Measurements from ENCODE around the gene SPNS2.

Gene SPNS2

DNA sequence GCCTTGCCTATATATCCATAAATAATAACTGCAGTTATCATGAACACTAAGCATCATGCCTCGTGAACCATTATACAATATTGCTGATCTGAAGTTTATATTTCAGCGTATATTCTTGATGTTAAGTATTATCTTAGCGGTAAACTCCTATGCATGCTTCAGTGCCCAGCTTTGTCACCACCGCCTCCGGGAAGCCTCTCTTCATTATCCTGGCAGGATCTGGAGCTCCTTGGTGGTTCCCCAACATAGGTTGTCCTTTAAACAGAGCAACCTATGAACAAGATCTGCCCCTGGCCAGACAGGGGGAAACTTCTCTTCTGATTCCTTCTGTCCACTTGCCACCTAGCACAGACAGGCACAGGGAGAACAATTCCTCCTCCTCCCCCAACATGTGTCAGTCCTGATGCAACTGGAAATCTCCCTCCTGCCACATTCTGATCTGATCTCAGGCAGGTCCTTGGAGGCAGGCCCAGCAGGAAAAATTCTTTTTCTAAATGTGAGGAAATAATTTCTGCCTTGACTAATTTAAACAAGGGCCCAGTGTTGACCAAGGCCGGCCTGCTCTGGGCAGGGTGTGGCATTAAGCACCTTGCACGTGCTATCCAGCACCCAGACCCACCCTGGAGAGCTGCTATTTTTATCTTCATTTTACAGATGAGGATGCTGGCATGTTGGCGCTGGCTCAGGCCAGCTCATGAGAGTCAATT, 22.4 kb downstream of the SPNS2 start:
- DNase-seq: no peak

DNA sequence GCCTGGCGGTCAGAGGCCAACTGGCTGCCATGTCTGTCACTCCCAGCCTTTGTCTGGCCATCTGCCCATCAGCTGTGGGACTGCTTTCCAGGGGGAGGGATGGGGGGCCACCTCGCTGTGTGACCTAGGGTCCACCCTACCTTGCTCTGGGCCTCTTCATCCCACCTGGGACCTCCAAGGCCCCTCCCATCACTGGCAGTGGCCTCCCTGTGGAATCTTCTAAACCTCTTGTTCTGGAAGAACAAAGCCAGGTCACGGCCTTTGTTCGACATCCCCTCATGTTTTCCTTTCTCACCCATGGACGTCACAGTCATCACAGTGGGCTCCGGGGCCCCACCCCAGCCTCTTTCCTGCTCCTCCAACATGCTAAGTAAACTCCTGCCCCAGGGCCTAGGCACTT, 24.0 kb downstream of the SPNS2 start:
- no peak for DNase-seq

DNA sequence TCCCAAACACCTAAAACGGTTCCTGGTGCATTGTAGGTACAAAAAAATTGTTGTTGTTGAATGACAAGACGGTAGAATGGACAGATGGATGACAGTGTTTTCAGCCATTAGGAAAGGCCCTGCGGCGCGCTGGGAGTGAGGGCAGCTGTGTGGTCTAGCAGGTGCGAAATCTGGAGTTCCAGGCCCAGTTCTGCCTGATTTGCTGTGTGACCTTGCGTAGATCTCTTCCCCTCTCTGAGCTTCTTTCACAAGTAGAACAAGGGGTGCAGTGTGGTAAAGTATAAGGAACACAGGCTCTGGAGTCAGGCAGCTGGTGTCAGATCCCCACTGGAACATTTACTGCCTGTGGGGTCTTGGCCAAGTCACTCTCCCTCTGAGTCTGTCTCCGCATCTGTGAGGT, 25.3 kb downstream of the SPNS2 start:
- no peak for DNase-seq

DNA sequence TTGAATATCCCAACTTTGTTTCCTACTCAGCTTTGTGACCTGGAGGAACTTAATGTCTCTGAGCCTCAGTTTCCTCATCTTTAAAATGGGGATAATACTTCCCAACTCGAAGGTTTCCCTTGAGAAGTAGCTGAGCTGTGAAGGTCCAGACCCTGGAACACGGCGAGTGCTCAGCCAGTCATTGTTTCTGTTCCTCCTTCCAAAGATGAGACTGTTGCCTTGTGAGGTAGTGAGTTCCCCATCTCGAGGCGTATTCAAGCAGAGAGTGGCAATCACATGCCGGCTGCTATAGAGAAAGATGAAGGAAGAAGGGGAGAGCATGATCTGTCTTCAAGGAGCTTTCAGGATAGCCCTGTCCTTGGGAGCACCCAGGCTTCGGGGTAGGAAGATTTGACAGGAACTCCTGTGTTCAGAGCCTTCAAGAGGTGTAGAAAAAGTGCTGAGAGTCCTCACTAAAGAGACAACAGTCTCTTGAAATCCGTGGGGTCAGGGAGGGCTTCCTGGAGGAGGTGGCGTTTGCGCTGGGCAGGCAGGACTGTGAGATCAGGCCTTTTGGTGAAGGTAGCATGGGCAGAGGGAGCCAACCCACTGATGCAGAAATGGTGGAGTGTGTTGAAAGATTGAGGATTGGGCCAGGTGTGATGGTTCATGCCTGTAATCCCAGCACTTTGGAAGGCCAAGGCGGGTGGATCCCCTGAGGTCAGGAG, 27.2 kb downstream of the SPNS2 start:
- DNase-seq: no peak

DNA sequence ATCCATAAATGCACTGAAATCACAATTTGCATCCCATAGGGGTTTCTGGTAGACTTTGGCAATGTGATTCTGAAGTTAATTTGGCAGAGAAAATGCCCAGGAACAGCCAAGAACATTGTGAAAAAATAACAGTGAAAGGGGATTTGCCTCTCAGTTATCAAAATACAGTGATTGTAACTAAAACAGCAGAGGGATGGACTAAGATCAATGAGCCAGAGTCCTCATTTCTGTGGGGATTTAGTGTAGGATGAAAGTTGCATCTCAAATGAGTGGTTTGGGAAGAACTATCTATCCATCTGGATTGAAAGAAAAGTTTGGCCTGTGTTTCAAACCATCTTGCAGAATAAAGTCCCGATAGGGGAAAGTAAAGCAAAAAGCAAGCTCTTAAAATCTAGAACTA, 28.5 kb downstream of the SPNS2 start:
- no peak for DNase-seq

DNA sequence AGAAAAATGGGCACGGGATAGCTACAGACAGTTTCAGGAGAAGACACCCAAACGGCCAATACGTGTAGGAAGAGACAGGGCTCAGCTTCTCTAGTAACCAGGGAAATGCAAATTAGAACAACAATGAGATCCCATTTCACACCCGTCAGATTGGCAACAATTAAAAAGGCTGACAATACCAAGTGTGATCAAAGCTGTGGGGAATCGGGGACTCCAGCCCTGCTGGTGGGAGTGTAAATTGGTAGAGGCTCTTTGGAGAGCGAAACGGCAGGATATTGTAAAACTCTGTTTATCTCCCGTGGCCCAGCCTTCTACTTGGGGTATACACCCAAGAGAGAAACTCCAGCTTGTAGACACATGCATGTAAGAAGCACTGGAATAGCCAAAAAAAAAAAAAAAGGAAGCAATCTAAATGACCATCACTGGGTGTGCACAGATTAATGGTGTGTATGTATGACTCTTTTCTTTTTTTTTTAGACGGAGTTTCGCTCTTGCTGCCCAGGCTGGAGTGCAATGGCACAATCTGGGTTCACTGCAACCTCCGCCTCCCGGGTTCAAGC, 29.0 kb downstream of the SPNS2 start:
- DNase-seq: no peak

DNA sequence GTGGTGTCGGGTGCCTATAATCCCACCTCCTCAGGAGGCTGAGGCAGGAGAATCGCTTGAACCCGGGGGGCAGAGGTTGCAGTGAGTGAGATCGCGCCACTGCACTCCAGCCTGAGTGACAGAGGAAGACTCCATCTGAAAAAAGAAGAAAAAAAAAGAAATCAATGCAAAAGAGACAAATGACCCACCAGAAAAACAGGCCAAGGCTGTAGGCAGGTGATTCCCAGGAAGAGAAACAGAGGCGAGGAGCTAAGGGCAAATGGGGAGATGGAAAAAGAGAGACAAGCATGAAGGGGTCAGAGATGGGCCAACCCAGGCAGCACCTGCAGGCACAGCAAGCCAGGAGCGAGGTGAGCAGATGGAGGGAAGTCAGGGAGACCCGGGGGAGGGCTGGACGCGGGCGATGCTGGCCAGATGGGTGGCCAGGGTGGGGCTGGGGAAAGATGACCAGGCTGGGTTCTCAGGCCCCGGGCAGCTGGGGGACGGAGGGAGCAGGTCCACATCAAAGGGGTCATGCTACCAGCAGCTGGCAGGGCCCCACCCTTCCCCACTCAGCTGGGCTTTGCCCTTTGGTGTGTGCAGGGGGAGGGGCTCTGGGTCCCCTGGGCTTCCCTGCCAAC, 31.0 kb downstream of the SPNS2 start:
- no peak for DNase-seq

DNA sequence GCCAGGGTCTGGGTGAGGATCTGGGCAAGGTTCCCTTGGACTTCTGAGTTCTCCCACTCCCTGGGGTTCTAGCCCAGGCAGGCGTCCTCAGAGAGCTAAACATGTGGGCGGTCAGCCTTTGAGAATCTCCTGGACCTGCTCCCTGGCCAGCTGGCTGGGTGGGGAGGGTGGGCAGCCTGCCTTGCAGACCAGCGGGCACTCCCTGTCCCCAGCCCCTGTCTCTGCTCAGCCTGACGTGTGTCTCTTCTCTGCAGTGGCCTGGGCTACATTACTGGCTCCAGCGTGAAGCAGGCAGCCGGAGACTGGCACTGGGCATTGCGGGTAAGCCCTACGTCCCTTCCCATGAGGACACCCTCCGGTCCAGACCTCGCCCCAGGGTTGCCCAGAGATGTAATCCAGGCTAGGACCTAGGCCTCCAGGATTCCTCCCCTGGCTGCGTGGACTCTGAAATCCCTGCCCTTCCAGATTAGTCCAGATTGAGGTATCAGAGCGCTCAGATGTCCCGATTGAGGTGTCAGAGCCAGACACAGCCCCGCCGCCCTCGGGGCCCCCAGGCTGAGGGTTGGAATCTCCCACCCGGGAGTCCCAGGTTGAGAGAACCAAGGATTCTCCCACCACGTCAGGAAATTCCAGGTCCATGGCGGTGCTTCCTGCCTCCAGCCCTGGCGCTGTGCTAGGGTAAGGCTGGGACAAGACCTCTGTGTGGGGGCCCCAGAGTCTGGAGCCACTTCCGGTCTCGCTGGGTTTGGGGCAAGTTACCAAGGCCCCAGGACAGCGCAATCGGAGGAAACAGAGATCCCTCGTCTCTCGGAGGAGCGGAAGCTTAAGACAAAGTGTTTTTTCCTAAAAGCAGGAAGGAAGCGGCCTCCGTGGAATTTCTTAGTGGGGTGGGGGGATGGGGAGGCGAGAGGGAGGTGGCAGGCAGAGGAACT, 32.4 kb downstream of the SPNS2 start:
- DNase-seq: no peak

DNA sequence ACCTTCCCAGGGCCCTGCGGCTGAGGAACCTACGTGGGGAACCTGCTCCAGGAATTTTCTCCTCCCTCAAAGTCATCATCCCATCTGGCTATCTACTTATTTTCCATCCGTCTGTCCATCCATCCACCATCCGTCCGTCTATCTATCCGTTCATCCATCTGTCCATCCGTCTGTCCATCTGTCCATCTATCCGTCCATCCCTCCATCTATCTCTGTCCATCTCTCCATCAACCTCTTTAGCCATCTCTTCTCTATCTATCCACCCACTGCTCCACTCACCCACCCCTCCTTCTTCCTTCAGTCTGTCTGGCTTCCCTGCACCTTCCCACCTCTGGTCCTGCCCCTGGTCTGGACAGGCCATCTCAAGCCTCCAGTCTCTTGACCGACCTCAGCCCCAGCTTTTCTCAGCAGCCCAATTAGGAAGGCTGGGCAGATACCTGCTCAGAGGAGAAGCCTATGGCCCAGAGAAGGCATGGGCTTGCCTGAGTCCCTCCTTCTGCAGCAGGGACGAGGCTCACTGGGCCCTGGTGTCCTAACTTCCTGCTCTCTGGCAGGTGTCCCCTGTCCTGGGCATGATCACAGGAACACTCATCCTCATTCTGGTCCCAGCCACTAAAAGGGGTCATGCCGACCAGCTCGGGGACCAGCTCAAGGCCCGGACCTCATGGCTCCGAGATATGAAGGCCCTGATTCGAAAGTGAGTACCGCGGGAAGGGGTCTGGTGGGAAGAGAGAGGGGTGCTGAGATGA, 33.5 kb downstream of the SPNS2 start:
- no peak for DNase-seq

DNA sequence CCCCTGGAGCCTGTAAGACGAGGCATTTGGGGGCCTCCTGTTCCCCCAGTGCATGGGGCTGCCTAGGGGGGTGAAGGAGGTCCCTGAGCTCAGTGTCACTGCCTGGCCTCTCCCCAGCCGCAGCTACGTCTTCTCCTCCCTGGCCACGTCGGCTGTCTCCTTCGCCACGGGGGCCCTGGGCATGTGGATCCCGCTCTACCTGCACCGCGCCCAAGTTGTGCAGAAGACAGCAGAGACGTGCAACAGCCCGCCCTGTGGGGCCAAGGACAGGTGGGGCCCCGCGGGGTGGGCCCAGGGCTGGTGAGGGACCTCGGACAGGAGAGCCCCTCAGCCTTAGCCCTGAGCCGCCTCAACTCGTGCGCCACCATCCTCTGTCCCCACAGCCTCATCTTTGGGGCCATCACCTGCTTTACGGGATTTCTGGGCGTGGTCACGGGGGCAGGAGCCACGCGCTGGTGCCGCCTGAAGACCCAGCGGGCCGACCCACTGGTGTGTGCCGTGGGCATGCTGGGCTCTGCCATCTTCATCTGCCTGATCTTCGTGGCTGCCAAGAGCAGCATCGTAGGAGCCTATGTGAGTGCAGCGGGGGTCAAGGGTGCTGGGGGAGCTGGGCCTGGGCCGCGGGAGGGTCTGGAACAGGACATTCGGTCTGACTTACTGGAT, 34.3 kb downstream of the SPNS2 start:
- no peak for DNase-seq

DNA sequence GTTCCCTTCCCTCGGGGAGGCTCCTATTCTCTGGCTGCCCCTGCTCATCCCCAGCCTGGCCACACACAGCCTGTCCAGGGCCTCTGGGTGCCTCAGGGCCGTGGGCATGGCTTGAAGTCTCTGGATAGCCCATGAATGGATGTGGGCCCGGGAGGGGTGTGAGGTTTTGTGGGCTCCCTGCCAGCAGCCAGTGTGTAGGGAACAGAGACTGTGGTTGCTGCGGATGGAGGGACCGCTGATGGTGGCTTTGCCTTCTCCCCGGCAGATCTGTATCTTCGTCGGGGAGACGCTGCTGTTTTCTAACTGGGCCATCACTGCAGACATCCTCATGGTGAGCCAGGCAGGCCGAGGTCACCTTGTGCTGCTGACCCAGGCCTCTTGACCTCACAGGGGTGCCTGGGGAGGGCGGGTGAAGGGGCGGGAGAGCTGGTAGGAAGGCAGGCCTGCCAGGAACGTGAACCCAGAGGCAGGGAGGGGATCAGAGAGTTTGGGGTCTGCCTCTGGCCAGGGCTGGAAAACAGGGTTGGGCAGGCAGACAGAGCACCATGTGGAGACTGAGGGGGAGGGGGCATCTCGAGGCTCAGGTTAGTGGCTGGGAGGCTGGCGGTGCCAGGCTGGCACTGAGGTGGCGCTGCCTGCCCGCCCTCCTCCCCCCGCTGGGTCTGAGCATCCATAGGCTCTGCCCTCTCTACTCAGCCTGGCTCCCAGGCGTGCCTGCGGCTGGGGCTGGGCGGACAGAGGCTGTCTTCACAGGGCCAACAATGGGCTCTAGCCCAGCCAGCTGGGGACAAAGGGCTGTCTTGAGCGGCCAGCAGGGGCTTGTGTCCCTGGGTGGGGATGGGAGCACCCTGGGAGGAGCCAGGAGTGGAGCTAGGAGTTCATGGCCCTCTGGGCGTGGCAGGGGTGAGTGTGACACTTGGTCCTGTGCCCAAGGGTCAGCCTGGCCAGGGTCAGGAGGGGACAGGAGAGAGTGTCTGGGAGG, 35.1 kb downstream of the SPNS2 start:
- peak; percentile 30 for DNase-seq

DNA sequence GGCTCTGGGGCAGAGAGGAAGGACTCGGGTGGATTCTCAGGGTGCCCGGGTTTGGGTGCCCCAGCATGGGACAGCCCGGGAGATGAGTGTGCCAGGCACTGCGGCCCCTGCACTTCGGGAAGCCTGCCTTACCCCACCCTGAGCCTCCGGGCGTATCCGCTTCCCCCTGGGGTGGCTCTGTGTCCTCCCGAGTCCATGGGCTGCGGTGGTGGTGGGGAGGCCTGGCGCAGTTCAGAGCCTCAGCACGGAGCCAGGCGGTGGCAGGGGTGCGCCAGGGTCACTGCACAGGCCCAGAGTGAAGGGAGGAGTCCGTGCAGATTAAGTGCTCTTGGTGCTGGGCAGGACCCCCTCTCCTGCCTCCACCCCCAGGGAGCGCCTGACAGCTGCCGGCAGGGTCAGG, 35.8 kb downstream of the SPNS2 start:
- DNase-seq: no peak

DNA sequence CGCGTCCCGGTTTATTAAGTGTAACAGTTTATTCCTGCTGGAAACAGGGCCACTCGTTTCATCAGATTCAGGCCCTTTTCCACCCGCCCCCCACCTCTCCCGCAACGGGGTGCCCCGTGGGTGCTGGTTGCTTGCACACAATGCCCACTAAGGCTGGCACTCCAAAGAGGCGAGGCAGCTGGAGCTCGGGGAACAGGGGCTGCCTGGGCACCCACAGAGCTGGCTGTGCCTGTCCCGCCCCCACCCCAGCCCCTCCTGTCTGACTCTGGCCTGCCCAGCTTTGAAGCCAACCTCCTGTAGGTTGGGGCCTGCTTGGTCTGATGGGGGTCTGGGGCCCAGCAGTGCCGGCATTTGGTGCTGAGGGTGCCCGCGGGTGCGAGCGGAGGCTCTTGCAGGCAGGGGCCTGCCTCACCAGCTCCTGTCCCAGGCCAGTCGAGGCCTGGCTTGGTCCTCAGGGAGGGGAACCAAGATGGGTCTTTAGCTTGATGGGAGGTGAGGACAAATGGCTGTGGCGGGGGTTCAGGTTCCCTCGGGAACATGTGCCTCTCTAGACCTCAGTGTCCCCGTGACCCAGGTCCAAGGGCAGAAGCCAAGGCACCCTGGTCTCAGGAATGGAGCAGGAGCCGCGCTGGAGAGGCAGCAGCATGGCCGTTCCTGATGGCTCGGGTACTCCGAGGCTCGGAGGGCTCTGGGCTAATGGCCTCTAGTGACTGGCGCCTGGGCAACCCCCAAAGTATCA, 36.4 kb downstream of the SPNS2 start:
- no peak for DNase-seq

DNA sequence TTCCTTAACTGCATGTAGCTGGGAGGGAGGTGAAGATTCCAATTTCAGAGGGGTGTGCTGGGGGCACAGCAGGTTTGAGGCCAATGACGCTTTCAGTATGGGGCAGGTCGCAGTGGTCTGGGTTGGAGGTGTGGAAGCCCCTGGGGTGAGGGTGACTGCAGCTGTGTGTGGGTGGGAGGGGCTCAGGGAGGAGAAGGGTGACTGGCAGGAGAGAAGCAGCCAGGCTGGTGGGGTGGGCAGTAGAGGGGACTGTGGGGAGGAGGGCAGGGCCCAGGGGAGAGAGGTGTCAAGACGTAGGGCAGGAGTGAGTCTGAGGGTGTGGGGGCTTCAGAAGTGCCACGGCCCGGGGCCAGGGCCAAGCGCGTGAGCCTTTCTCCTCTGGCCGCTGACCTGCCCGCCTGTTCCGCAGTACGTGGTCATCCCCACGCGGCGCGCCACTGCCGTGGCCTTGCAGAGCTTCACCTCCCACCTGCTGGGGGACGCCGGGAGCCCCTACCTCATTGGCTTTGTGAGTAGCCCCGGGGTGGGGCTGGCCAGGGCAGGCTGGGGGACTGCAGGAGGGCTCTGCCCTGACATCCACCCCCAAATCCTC, 37.1 kb downstream of the SPNS2 start:
- no peak for DNase-seq

DNA sequence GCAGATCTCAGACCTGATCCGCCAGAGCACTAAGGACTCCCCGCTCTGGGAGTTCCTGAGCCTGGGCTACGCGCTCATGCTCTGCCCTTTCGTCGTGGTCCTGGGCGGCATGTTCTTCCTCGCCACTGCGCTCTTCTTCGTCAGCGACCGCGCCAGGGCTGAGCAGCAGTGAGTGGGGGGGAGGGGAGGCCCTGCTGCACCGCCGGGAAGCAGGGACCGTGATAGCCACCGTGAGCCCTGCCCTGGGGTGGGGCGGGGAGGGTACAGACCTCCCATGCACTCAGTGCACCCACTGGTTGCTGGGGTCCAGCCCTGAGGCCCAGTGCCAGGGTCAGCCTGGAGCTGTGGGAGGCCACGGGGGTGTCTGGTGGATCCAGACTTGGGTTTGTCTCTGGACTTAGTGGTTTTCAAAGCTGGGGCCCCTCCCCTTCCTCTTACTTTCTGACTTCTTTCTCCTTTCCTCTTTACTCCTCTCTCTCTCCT, 37.6 kb downstream of the SPNS2 start:
- no peak for DNase-seq

DNA sequence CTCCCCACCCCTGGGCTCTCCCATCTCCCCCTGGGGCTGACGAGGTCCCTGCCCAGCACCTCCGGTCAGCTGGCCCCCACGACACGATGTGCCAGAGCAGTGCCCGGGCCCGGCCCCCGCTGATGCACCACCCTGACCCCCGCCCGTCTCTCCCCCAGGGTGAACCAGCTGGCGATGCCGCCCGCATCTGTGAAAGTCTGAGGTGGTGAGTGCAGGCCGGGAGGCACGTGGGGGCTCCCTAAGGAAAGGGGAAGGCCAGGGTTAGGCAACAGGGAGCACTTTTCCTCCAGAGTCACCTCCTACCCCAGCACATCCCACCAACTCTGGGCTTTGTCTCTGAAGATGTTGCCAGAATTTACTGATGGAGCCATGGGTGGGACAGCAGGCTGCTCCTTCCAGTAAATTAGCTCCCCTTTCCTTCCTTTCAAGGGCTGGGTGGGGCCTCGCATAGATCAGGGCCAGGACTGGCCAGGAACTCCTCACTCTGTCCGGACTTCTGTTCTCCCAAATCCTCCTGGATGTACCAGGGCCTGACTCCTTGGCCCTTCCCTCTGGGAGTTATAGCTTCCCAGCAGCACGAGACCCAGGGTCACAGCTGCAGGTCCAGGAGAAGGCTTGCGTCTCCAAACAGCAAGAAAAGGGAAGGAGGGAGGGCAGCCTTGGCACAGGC, 38.2 kb downstream of the SPNS2 start:
- DNase-seq: no peak

DNA sequence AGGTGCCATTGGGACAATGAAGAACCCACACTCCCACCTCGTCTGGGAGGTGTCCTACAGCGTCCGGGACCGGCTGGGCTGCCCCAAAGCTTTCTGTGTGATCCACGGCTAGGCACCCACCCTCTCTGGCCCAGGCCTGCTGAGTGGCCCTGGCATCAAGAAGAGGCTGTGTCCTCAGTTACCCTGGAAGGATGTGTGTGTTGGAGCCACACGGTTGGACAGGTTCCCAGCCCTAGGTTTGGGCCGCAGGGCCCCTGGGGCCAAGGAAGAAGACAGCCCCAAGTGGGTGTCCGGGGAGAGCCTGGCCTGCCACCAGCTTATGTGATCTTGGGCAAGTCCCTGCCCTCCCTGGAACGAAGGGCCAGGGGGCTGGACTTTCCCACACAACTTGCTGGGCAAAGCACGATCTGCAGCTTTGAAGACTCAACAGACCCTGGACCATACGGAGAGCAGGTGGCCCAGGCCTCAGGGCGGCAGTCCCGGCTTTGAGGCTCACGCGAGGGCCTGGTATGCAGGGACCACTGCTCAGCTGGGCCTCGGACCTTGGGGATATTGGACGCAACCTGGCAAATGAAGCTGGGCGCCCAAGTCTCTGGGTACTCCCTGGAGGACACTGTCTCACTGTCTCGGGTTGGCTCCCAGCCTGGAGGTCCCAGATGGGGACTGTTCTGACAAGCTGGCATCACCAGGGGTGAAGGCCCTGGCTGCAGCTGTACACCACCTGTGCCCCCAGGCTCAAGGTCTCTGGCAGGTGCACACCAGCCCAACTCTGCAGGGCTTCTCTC, 39.0 kb downstream of the SPNS2 start:
- DNase-seq: no peak
